ENCODE measurements around the gene KBTBD13.
"Not testable (repeated sequence)": the region's sequence is repeated elsewhere in the genome, so short reads cannot be mapped to it uniquely, and the experiment has no call there.

Gene KBTBD13

DNA sequence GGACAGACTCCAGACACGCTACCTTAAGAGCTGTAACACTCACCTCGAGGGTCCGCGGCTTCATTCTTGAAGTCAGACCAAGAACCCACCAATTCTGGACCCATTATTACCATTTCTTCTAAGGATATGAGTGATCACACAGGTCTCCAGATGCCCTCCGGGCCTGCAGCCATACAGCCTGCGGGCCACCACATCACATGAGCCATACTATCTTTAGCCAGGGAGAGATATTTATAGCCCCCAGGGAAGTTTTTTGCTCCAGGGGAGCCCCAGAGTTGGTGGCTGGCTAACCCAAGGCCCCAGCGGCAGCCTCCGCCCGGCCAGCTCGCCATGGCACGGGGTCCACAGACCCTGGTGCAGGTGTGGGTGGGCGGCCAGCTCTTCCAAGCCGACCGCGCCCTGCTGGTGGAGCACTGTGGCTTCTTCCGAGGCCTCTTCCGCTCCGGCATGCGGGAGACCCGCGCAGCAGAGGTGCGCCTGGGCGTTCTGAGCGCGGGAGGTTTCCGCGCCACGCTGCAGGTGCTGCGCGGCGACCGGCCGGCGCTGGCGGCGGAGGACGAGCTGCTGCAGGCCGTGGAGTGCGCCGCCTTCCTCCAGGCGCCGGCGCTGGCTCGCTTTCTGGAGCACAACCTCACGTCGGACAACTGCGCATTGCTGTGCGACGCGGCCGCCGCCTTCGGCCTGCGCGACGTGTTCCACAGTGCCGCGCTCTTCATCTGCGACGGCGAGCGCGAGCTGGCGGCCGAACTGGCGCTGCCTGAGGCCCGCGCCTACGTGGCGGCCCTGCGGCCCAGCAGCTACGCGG is at the start of gene KBTBD13:
Gene KBTBD13 (plus strand): TSS at position 261 of the 805 bp plus-strand sequence. CDS start 70 bp downstream, at position 331.
- DNase-seq (ENCODE audit: low read depth): no peak

DNA sequence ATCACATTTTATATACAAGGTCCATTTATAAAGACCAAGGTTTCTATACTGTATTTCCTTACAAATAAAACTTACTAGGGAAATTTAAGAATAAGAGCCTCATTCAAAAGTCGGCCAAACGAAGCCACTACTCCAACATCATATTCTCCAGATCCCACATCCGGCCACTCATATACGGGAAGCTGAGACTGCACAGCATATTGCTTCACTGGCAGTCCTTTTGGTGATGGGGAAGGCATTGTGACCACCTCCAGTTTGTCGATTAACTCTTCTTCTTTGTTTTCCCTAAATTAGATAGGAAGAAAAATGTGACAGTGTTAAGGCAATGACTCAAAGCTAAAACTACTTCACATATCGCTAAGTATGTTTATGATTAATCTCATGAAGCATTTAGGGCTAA is 49.8 kb upstream of the KBTBD13 start:
- no peak for DNase-seq (ENCODE audit: low read depth)

DNA sequence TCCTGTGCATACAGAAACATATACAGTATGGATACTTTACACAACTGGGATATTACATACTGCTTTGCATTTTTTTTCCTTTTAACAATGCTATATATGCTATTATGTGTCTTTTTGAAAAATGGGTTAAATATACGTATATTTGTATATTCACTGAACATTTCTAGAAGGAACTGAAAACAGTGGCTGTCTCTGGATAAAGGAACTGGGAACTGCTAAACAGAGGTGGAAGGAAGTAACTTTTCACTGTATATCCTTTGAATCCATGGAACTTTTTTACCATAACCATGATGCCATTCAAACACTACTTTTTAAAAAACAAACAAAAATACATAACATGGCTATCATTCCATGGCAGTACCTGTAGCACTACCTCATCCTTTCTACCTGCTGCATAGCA is 49.0 kb upstream of the KBTBD13 start:
- no peak for DNase-seq (ENCODE audit: low read depth)

DNA sequence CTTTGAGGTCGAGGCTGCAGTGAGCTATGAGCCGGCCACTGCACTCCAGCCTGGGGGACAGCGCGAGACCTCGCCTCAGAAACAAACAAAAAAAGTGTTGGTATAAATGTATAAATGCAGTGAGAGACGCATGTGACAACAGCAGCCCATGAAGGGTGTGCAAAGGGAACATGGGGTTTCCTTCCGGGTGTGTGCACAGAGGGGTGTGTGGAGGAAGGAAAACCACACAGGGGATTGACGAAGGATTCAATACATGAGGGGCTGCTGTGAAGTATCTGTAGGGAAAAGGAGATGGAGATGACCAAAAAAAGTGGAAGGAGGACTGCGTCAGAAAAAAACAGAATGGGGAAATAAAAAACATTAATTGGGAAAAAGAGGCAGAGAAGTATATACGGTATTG is 48.2 kb upstream of the KBTBD13 start:
- no peak for DNase-seq (ENCODE audit: low read depth)

DNA sequence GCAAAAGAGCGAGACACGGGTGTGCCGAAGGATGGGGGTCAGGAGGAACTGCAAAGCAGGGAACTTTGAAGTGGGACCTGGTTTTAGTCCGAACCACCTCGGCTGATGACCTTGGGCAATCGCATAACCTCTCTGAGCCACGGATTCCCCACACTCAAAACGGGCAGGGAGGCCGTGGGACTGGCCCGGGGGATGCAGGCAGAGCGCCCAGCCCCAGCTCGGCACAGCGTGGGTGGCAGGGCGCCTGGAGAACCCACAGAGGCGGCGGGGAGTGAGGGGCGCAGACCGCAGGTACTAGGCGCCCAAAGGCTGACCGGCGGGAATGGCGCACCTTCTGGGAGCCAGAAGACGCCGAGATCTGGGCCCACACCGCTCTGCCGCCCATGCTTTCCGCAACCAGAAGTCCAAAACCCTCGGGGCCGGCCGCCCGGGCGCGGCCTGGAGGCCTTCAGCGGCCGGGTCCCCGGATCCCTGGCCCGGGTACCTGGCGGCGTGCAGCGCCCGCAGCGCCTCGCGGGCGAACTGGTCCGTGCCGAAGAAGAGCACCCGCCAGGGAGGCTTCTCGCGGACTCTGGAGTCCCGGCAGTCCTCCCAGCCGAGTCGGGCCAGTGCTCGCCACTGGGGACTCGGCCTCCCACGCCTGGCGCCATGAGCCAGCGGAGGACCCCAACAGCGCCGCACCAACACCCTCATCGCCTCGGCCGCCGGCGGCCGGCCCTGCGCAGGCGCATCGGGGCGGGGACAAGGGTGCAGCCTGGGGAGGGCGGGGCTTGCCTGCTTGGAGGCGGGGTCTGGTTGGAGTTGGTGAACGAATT is 47.4 kb upstream of the KBTBD13 start, which contains the start of gene MTFMT:
Gene MTFMT (minus strand): TSS at position 719 of the 815 bp plus-strand sequence. CDS start 26 bp downstream, at position 693.
- peak; percentile 95 for DNase-seq (ENCODE audit: low read depth)

DNA sequence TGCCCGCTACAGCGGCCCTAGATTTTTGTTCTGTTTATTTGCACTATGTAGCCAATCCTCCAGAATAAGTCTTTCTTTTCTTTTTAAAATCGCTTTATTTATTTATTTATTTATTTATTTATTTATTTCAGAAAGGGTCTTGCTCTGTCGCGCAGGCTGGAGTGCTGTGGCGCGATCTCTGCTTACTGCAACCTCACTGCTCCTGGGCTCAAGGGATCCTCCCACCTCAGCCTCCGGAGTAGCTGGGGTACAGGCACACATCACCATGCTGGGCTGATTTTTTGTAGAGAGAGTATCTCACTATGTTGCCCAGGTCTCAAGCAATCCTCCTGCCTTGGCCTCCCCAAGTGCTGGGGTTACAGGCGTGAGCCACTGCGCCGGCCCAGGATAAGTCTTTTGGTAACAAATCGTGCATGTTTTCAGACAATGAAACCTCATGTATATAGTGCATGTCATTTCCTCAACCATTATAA is 46.8 kb upstream of the KBTBD13 start:
- DNase-seq (ENCODE audit: low read depth): no peak

DNA sequence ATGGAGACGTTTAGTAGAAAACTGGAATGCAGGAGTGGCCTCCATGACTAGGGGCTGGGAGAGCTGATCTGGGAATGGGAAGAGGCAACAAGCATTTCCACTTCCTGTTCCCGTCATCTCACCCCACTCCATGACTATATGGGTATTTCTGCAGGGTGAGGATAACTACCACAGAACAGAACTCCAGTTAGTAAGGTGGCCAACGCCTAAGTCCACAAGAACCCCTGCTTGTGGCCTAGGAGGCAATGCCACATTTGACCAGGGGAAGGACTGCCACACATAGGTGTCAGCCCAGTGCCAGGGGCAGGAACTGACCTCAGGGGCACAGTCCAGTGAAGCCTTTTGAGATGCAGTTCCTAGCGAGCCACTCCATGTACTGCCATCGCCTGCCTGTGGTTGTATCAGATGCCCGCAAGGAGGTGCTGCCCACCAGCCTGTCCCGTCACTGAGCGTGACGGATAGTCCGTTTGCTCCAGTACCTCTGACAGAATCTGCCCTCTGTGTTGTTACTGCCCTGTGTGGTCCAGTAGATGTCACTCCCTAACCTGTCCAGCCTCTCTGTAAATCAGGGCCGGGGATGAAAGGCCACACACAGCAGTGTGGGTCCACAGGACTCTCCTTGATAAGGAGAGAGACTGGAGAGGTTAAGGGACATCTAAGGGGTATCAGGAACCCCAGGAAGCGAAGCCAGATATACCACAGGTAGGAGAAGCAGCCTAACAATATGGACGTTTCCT is 43.6 kb upstream of the KBTBD13 start:
- no peak for DNase-seq (ENCODE audit: low read depth)

DNA sequence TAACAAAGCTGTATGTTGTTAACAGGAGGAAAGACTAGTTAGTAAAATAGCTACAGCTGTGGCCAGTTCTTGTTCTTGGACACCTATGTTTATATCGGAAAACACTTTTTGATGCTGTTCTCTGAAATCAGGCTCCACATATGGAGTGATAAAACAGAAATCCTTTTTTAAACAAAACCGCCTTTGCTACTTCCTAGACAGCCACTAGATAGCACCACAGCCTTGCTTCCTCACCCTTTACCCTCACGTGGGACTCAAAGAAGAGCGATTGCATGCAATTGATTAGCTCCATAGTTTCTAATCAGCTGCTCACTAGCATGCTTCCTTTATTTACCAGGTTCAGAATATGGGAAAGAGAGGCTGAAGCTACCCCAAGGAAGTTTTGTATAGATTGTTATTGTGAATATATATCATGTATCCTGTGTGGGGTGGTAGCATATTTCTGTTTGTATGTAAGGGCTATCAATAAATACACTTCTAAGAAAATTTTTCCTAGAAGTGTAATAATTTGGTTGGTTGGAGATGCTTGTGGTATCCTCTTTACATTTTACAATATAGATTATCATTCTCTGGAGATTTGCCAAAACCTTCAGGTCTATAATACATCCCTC is 42.8 kb upstream of the KBTBD13 start:
- no peak for DNase-seq (ENCODE audit: low read depth)

DNA sequence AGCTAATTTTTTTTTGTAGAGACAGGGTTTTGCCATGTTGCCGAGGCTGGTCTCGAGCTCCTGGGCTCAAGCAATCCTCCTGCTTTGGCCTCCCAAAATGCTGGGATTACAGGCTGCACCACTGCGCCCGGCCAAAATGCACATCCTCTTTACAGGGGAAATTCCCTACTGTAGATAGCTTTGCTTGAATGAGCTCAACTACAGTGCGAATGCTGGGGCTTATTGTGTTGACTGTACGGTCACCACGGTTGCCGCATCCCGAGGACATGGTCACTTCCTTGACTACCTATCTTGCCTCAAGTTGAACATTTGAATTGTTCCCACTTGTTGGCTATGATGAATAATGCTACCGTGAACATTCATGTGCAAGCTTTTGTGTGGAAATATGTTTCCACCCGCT is 41.8 kb upstream of the KBTBD13 start:
- no peak for DNase-seq (ENCODE audit: low read depth)

DNA sequence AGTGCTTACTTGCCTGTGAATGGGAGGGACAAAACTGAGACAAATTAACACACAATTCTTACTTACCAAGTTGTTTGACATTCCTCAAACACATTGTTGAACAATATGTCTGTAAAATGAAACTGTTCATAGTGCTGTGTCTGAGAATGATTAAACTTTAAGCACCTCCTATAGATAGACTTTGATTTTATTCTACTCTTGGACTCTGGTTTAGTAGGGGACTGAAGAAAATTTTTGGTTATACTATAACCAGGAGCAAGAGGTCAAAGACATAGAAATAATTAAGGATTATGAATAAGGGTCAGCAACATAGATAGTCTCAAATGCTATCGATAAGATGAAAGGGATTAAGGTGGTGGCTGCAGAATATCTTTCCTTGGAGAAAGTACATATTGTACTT is 39.2 kb upstream of the KBTBD13 start:
- no peak for DNase-seq (ENCODE audit: low read depth)

DNA sequence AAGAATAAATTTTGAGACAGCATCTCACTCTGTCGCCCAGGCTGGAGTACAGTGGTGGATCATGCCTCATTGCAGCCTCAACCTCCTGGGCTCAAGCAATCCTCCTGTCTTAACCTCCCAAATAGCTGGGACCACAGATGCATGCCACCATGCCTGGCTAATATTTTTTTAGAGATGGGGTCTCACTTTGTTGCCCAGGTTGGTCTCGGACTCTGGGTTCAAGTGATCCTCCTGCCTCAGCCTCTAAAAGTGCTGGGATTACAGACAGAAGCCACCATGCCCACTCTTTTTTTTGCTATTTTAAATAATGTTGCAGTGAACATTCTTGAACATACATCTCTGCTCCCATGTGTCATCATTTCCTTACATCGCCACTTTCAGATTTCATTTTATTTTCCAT is 38.1 kb upstream of the KBTBD13 start:
- no peak for DNase-seq (ENCODE audit: low read depth)

DNA sequence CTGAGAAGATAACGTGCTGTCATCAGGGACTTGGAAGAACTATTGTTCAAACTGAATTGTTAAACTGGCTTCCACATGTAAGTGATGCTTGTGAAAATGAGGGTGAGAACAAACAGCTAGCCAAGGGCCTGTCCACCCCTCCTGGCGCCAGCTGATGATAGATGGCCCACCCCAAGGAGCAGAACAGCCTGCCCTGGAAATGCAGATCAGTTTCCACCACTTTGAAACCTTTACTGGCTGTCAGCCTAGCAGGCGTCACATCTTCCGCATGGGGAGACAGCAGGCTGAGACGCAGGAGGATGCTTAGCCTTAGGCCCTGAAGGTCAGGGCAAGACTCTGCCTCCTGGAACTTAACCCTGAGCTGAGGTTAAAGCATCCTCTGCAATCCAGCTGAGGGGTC is 37.7 kb upstream of the KBTBD13 start:
- DNase-seq (ENCODE audit: low read depth): no peak

DNA sequence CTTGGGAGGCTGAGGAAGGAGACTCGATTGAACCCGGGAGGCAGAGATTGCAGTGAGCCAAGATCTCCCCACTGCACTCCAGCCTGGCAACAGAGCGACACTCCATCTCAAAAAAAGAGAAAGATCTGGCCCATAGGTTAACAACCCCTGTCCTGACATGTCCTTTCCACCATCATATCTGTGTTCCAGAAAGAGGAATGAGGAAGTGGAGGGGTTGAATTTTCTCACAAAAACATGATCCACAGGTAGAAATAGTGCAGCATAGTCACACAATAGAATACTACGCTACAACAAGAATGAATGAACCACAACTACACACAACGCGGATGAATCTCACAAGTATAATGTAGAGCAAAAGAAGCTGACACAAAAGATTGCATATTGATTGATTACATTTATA is 36.1 kb upstream of the KBTBD13 start:
- no peak for DNase-seq (ENCODE audit: low read depth)

DNA sequence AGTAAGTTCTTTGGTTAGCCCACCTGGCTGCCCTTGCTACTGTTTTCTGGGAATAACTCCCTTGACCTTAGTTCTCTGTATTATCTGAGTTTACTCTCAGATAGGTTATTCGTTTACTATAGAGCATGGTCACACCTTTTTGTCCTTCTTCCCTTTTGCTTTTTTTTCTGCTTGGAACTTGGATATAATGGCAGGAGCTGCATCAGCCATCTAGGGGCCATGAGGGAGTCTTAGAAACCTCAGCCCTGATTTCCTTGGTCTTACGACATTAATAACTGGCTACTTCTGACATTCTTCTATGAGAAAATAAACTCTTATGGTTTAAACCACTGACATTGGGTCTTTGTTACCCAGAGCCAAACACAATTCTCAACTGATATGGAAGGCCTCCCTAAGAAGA is 34.8 kb upstream of the KBTBD13 start:
- DNase-seq (ENCODE audit: low read depth): no peak

DNA sequence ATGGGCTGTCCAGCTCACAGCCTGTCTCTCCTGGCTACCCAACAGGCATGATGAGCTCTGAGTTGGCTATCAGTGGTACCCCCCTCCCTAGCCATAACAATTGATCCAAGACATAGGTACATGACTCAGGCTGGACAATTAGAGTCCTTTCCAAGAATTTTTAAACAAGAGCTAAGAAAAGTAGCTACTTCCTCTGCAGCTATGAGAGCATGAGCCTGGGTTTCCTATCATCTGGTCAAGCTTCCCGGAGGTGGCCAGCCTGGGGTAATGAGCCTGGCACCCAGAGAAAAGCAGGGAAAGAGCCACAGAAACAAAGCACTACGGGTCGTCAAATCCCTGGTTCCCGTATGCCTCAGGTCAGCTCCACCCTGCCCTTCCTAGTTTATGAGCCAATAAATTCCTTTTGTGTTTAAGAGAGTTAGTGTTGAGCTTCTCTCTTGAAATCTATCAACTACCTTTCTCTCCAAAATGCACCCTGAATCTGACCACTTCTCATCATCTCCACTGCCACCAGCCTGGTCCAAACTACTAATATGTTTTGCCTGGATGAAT is 33.7 kb upstream of the KBTBD13 start:
- DNase-seq (ENCODE audit: low read depth): no peak

DNA sequence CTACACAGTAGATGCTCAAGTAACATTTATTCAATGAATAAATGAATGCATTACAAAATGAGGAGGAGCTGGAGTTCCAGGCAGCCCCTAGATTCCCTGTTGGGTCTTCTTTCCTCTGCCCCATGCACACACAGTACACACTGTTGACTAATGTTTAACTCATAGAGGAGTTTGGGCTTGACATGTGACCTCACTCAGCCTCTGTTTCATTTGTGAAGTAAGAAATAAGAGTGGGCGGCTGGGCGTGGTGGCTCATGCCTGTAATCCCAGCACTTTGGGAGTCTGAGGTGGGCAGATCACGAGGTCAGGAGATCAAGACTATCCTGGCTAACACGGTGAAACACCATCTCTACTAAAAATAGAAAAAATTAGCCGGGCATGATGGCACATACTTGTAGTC is 32.3 kb upstream of the KBTBD13 start:
- not testable (repeated sequence) for DNase-seq (ENCODE audit: low read depth)

DNA sequence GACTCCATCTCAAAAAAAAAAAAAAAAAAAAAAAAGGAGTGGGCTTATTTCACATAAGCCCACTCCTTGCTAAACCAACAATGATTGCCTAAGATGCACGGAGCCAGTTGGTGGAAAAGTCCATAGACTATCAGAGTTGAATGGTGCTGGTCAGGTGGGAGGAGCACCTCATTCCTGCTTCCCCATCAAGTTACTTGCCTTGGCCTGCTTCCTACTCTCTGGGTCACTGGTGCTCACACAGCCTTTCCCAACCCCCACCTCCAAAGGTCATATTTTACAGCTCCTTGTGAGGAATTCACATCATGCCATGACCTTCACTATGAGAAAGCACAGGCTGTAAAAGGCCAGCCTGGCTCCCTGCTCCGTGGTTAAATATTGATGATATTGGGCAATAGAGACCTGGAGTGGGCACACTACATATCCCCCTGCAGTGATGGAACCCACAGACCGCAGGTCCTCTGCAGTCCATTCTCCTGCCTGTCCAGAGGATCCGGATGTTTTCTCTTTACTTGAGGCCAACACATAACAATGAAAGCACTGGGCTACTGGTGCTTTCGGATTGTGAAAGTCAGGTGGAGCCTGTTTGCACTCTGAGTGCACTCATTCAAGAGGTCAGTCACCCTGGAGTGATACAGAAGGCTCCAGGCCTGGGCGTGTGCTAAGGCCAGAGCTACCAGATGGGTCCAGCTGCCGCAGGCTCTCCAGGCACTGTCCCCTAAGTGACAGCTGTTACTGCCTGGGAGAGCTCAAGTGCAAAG is 31.6 kb upstream of the KBTBD13 start, which contains the start of gene SLC51B:
Gene SLC51B (plus strand): TSS at position 664 of the 758 bp plus-strand sequence. CDS start 4,618 bp downstream, outside the sequence.
- no peak for DNase-seq (ENCODE audit: low read depth)

DNA sequence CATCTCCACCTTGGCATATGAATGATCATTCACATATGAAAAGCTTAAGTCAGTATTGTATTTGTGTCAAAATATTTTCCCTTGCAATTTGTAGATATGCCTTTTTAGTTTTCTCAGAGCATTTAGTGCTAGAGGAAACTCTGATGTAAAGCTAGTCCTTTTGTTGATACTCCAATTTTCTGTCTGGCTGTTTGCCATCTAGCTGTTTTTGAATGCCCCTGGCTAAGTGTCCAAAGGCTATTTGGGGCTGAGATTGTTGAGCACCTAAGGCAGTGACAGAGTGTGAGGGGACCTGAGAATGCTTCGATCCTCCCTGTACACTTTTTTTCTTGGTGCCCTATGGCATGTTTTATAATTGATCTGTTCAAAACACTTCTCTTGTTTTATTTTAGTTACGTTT is 28.3 kb upstream of the KBTBD13 start:
- DNase-seq (ENCODE audit: low read depth): no peak

DNA sequence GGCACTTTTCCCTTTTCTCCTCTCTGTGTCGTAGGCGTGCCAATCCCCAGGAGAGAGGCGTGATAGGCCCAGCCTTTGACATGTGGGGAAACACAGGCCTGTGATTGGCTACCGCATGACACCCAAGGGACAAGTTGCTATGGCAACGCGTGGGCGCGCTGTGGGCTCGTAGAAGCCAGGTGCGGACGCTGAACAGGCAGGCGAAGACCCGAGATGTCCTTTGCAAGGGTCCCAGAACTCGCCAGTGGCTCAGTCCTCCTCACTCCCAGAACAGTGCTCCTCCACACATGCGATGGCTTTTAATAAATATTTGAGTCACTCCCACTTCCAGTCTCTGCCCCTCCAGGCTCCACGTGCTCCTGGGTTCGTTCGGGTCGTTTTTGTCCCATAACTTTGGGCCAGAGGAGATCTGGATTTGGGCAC is 27.1 kb upstream of the KBTBD13 start:
- DNase-seq (ENCODE audit: low read depth): peak; percentile 76

DNA sequence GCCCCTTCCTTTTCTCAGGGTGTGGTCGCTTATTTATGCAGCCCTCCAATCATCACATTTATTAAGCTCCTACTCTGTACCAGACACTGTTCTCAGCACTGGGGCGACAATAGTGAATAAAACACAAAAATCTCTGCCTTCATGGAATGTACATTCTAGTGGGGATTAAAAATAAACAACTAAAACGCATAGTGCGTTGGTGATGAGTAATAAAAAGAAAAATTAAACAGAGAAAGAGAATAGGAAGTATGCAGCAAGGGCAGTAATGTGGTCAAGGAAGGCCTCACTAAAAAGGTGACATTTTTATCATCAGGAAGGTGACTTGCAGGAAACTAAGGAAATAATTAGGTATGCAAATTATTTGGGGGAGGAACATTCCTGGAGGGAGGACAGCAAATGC is 26.3 kb upstream of the KBTBD13 start:
- no peak for DNase-seq (ENCODE audit: low read depth)

DNA sequence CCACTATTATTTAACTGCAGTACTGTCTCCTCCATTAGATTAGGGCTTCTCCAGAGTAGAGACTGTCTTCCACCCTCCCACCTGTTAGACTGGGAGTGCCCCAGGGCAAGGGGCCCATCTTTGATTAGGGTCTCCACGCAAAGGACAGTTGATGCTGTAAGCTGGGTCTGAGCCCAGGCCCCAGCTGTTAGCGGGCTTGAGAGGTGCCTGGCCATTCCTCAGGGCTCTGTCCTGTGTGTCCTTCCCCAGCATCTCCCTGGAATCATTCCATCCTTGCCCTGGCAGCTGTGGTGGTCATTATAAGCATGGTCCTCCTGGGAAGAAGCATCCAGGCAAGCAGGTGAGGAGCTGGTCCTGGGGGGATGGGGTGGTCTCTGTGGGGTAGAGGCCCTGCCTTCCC is 25.3 kb upstream of the KBTBD13 start:
- DNase-seq (ENCODE audit: low read depth): no peak
